GM23338 (cell line): ENCODE measurements around the gene MAPKAPK2.

Experiments used
- CREB1 ChIP-seq: fragments of 250-450 bp; sonication (Bioruptor Pico); IDR thresholded peaks from 2 replicates; pipeline ENCODE4 v1.5.0; 2020; ENCODE audit warnings: low read depth, mild to moderate bottlenecking, moderate library complexity
- EZH2 ChIP-seq: fragments of 200-600 bp; sonication (generic); IDR thresholded peaks from one replicate; pipeline ENCODE4 v1.8.0; 2017; ENCODE audit warnings: antibody characterized with exemption, mild to moderate bottlenecking, low read depth; ENCODE audit not compliant: unreplicated experiment
- EZH2phosphoT487 ChIP-seq: fragments of 200-600 bp; sonication (generic); IDR thresholded peaks from one replicate; pipeline ENCODE4 v1.8.1; 2018; ENCODE audit warnings: antibody characterized with exemption; ENCODE audit not compliant: unreplicated experiment
- JUNB ChIP-seq: IDR thresholded peaks from one replicate; pipeline ENCODE4 v1.6.1; 2016; ENCODE audit warnings: antibody characterized with exemption; ENCODE audit not compliant: unreplicated experiment
- NANOG ChIP-seq: IDR thresholded peaks from 2 replicates; pipeline ENCODE4 v1.6.1; 2016; ENCODE audit warnings: antibody characterized with exemption, borderline replicate concordance
- POLR2AphosphoS5 ChIP-seq: IDR thresholded peaks from 2 replicates; pipeline ENCODE4 v1.6.1; 2016; ENCODE audit warnings: antibody characterized with exemption, low read depth
- STAT1 ChIP-seq: IDR thresholded peaks from one replicate; pipeline ENCODE4 v1.6.1; 2016; ENCODE audit warnings: antibody characterized with exemption; ENCODE audit not compliant: unreplicated experiment
- ZNF114 ChIP-seq: fragments of 250-450 bp; sonication (Bioruptor Pico); IDR thresholded peaks from 2 replicates; pipeline ENCODE4 v1.5.0; 2020; ENCODE audit warnings: mild to moderate bottlenecking, moderate library complexity
- ZNF331 ChIP-seq: fragments of 250-450 bp; sonication (Bioruptor Pico); IDR thresholded peaks from 2 replicates; pipeline ENCODE4 v1.5.0; 2020; ENCODE audit warnings: low read depth, mild to moderate bottlenecking, moderate library complexity
- TF ChIP-seq, protein P1 (sequence below), 2 experiments: fragments of 200-600 bp in 1 of 2; sonication (generic) in 1 of 2; conservative IDR thresholded peaks; 2 replicates each; pipeline versions ENCODE4 v1.5.1 to v1.6.1; 2016 to 2017; ENCODE audit warnings: antibody characterized with exemption in 2 of 2, low read depth in 2 of 2, mild to moderate bottlenecking in 2 of 2, moderate library complexity in 1 of 2
- TF ChIP-seq, protein P2 (sequence below): IDR thresholded peaks from one replicate; pipeline ENCODE4 v1.6.1; 2018; ENCODE audit warnings: antibody characterized with exemption; ENCODE audit not compliant: unreplicated experiment
- TF ChIP-seq, protein P3 (sequence below): IDR thresholded peaks from 2 replicates; pipeline ENCODE4 v1.6.1; 2016; ENCODE audit warnings: antibody characterized with exemption
- TF ChIP-seq, protein P4 (sequence below): fragments of 250-450 bp; sonication (Bioruptor Pico); IDR thresholded peaks from 2 replicates; pipeline ENCODE4 v1.5.0; 2020; ENCODE audit warnings: mild to moderate bottlenecking, moderate library complexity

DNA sequence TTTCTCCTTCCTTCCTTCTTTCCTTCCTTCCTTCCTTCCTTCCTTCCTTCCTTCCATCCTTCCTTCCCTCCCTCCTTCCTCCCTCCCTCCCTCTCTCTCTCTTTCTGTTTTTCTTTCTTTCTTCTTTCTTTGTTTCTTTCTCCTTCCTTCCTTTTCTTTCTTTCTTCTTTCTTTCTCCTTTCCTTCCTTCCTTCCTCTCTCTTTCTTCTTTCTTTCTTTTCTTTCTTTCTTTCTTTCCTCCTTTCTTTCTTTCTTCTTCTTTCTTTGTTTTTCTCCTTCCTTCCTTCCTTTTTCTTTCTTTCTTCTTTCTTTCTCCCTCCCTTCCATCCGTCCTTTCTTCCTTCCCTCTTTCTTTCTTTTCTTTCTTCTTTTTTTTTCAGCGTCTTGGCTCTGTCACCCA is 67.8 kb downstream of the MAPKAPK2 start:
- no peak for TF ChIP-seq STAT1
- TF ChIP-seq, protein P1, sequence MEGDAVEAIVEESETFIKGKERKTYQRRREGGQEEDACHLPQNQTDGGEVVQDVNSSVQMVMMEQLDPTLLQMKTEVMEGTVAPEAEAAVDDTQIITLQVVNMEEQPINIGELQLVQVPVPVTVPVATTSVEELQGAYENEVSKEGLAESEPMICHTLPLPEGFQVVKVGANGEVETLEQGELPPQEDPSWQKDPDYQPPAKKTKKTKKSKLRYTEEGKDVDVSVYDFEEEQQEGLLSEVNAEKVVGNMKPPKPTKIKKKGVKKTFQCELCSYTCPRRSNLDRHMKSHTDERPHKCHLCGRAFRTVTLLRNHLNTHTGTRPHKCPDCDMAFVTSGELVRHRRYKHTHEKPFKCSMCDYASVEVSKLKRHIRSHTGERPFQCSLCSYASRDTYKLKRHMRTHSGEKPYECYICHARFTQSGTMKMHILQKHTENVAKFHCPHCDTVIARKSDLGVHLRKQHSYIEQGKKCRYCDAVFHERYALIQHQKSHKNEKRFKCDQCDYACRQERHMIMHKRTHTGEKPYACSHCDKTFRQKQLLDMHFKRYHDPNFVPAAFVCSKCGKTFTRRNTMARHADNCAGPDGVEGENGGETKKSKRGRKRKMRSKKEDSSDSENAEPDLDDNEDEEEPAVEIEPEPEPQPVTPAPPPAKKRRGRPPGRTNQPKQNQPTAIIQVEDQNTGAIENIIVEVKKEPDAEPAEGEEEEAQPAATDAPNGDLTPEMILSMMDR (conservative IDR thresholded peaks at IDR 0.05; ENCODE audit: low read depth in 2 of 2), result no peak
- no peak for TF ChIP-seq EZH2phosphoT487
- TF ChIP-seq CREB1 (CRISPR knock-in tag), result no peak
- TF ChIP-seq EZH2, result no peak
- TF ChIP-seq, protein P2, sequence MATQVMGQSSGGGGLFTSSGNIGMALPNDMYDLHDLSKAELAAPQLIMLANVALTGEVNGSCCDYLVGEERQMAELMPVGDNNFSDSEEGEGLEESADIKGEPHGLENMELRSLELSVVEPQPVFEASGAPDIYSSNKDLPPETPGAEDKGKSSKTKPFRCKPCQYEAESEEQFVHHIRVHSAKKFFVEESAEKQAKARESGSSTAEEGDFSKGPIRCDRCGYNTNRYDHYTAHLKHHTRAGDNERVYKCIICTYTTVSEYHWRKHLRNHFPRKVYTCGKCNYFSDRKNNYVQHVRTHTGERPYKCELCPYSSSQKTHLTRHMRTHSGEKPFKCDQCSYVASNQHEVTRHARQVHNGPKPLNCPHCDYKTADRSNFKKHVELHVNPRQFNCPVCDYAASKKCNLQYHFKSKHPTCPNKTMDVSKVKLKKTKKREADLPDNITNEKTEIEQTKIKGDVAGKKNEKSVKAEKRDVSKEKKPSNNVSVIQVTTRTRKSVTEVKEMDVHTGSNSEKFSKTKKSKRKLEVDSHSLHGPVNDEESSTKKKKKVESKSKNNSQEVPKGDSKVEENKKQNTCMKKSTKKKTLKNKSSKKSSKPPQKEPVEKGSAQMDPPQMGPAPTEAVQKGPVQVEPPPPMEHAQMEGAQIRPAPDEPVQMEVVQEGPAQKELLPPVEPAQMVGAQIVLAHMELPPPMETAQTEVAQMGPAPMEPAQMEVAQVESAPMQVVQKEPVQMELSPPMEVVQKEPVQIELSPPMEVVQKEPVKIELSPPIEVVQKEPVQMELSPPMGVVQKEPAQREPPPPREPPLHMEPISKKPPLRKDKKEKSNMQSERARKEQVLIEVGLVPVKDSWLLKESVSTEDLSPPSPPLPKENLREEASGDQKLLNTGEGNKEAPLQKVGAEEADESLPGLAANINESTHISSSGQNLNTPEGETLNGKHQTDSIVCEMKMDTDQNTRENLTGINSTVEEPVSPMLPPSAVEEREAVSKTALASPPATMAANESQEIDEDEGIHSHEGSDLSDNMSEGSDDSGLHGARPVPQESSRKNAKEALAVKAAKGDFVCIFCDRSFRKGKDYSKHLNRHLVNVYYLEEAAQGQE, result no peak
- no peak for TF ChIP-seq POLR2AphosphoS5
- TF ChIP-seq JUNB, result no peak
- TF ChIP-seq ZNF114 (CRISPR knock-in tag), result no peak
- TF ChIP-seq ZNF331 (CRISPR knock-in tag), result no peak
- TF ChIP-seq NANOG, result no peak
- TF ChIP-seq, protein P3, sequence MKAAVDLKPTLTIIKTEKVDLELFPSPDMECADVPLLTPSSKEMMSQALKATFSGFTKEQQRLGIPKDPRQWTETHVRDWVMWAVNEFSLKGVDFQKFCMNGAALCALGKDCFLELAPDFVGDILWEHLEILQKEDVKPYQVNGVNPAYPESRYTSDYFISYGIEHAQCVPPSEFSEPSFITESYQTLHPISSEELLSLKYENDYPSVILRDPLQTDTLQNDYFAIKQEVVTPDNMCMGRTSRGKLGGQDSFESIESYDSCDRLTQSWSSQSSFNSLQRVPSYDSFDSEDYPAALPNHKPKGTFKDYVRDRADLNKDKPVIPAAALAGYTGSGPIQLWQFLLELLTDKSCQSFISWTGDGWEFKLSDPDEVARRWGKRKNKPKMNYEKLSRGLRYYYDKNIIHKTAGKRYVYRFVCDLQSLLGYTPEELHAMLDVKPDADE, result no peak
- TF ChIP-seq, protein P4, sequence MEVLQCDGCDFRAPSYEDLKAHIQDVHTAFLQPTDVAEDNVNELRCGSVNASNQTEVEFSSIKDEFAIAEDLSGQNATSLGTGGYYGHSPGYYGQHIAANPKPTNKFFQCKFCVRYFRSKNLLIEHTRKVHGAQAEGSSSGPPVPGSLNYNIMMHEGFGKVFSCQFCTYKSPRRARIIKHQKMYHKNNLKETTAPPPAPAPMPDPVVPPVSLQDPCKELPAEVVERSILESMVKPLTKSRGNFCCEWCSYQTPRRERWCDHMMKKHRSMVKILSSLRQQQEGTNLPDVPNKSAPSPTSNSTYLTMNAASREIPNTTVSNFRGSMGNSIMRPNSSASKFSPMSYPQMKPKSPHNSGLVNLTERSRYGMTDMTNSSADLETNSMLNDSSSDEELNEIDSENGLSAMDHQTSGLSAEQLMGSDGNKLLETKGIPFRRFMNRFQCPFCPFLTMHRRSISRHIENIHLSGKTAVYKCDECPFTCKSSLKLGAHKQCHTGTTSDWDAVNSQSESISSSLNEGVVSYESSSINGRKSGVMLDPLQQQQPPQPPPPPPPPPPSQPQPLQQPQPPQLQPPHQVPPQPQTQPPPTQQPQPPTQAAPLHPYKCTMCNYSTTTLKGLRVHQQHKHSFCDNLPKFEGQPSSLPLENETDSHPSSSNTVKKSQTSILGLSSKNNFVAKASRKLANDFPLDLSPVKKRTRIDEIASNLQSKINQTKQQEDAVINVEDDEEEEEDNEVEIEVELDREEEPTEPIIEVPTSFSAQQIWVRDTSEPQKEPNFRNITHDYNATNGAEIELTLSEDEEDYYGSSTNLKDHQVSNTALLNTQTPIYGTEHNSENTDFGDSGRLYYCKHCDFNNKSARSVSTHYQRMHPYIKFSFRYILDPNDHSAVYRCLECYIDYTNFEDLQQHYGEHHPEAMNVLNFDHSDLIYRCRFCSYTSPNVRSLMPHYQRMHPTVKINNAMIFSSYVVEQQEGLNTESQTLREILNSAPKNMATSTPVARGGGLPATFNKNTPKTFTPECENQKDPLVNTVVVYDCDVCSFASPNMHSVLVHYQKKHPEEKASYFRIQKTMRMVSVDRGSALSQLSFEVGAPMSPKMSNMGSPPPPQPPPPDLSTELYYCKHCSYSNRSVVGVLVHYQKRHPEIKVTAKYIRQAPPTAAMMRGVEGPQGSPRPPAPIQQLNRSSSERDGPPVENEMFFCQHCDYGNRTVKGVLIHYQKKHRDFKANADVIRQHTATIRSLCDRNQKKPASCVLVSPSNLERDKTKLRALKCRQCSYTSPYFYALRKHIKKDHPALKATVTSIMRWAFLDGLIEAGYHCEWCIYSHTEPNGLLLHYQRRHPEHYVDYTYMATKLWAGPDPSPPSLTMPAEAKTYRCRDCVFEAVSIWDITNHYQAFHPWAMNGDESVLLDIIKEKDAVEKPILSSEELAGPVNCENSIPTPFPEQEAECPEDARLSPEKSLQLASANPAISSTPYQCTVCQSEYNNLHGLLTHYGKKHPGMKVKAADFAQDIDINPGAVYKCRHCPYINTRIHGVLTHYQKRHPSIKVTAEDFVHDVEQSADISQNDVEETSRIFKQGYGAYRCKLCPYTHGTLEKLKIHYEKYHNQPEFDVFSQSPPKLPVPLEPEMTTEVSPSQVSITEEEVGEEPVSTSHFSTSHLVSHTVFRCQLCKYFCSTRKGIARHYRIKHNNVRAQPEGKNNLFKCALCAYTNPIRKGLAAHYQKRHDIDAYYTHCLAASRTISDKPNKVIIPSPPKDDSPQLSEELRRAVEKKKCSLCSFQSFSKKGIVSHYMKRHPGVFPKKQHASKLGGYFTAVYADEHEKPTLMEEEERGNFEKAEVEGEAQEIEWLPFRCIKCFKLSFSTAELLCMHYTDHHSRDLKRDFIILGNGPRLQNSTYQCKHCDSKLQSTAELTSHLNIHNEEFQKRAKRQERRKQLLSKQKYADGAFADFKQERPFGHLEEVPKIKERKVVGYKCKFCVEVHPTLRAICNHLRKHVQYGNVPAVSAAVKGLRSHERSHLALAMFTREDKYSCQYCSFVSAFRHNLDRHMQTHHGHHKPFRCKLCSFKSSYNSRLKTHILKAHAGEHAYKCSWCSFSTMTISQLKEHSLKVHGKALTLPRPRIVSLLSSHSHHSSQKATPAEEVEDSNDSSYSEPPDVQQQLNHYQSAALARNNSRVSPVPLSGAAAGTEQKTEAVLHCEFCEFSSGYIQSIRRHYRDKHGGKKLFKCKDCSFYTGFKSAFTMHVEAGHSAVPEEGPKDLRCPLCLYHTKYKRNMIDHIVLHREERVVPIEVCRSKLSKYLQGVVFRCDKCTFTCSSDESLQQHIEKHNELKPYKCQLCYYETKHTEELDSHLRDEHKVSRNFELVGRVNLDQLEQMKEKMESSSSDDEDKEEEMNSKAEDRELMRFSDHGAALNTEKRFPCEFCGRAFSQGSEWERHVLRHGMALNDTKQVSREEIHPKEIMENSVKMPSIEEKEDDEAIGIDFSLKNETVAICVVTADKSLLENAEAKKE, result no peak
